H1 (cell line): ENCODE data around the gene PIGM. TPM values are rescaled to one million over a fixed set of nuclear protein-coding genes. Genes with fewer than 3 reads are reported as not detected.

Experiments used
- CTCF ChIA-PET: fragments of 300-600 bp; sonication (Branson Sonifier 250); formaldehyde crosslinking; loops from one replicate; lab custom pipeline; 2021; ENCODE audit not compliant: partially characterized antibody; lab: Charles Lee
- POLR2A ChIA-PET: fragments of 300-600 bp; sonication (Branson Sonifier 250); formaldehyde crosslinking; loops from one replicate; lab custom pipeline; 2021; ENCODE audit warnings: inconsistent platforms; ENCODE audit not compliant: partially characterized antibody; lab: Charles Lee
- DNase-seq, 2 experiments: peaks; one replicate each; pipeline versions ENCODE4 v3.0.0 to v3.0.0-alpha.2; 2010 to 2022; ENCODE audit warnings: low spot score in 2 of 2, low read depth in 1 of 2, mixed read lengths in 1 of 2
- FAIRE-seq: peaks from 2 replicates; lab custom pipeline; 2011; peaks lifted over from hg19 to GRCh38; lab: Jason Lieb, UNC
- H2AFZ ChIP-seq: 2 replicates; pipeline ENCODE4 v1.8.1; 2012; ENCODE audit warnings: low read length, inconsistent platforms
- H2AK5ac ChIP-seq: 2 replicates; pipeline ENCODE4 v1.6.1; 2013; ENCODE audit warnings: low read depth, low read length
- H2BK120ac ChIP-seq: replicated peaks from 2 replicates; pipeline ENCODE3; 2013; ENCODE audit warnings: low read depth, low read length, inconsistent platforms
- H2BK12ac ChIP-seq: 2 replicates; pipeline ENCODE4 v1.6.1; 2013; ENCODE audit warnings: low read depth, low read length
- H2BK15ac ChIP-seq: 2 replicates; pipeline ENCODE4 v1.6.1; 2013; ENCODE audit warnings: low read length
- H2BK20ac ChIP-seq: 2 replicates; pipeline ENCODE4 v1.6.1; 2013; ENCODE audit warnings: low read length
- H2BK5ac ChIP-seq: 2 replicates; pipeline ENCODE4 v1.6.1; 2013; ENCODE audit warnings: low read depth, low read length
- H3K14ac ChIP-seq: 2 replicates; pipeline ENCODE4 v1.6.1; 2013; ENCODE audit warnings: inconsistent platforms; ENCODE audit not compliant: insufficient read length
- H3K18ac ChIP-seq: 2 replicates; pipeline ENCODE4 v1.6.1; 2013; ENCODE audit warnings: low read length; ENCODE audit errors: extremely low read depth
- H3K23ac ChIP-seq: 2 replicates; pipeline ENCODE4 v1.6.1; 2013; ENCODE audit warnings: inconsistent platforms; ENCODE audit not compliant: insufficient read length
- H3K23me2 ChIP-seq: 2 replicates; pipeline ENCODE4 v1.6.1; 2013; ENCODE audit warnings: low read depth, low read length
- H3K27ac ChIP-seq: 2 replicates; pipeline ENCODE4 v1.6.1; 2011; ENCODE audit warnings: low read depth, low read length, inconsistent platforms
- H3K27me3 ChIP-seq, 4 experiments: replicated peaks in 1 of 4; 1 replicate in 1 of 4; 2 replicates in 3 of 4; pipeline versions ENCODE4 v1.6.1 to v1.8.1; 2011 to 2013; ENCODE audit warnings: low read length in 3 of 4, mild to moderate bottlenecking in 3 of 4, inconsistent platforms in 2 of 4, mixed read lengths in 2 of 4, moderate library complexity in 1 of 4; ENCODE audit not compliant: control insufficient read depth in 3 of 4, insufficient read depth in 3 of 4; ENCODE audit errors: extremely low read depth in 1 of 4
- H3K36me3 ChIP-seq, 4 experiments: 2 replicates each; pipeline versions ENCODE4 v1.6.1 to v1.8.1; 2011 to 2013; ENCODE audit warnings: mild to moderate bottlenecking in 4 of 4, low read length in 3 of 4, moderate library complexity in 2 of 4, control low read depth in 1 of 4, inconsistent platforms in 1 of 4; ENCODE audit not compliant: insufficient read depth in 4 of 4, control insufficient read depth in 2 of 4
- H3K4ac ChIP-seq: replicated peaks from 2 replicates; pipeline ENCODE3; 2013; ENCODE audit warnings: low read length, low read depth, mixed read lengths, inconsistent platforms; ENCODE audit not compliant: insufficient read length
- H3K4me1 ChIP-seq, 4 experiments: replicated peaks in 1 of 4; 1 replicate in 1 of 4; 2 replicates in 3 of 4; pipeline versions ENCODE4 v1.6.1 to v1.8.1; 2011 to 2013; ENCODE audit warnings: low read length in 3 of 4, inconsistent platforms in 2 of 4, mixed read lengths in 1 of 4; ENCODE audit not compliant: insufficient read depth in 4 of 4, control insufficient read depth in 3 of 4
- H3K4me2 ChIP-seq, 2 experiments: 2 replicates each; pipeline versions ENCODE4 v1.6.1 to v1.8.1; 2011 to 2013; ENCODE audit warnings: low read depth in 2 of 2, low read length in 2 of 2, control low read depth in 1 of 2, inconsistent platforms in 1 of 2, mild to moderate bottlenecking in 1 of 2; ENCODE audit not compliant: insufficient read depth in 1 of 2
- H3K4me3 ChIP-seq, 4 experiments: fragments of 200-600, 300-600 bp in 1 of 4; sonication (generic), shearing (Covaris generic), sonication (Bioruptor Twin) in 1 of 4; 2 replicates each; pipeline versions ENCODE4 v1.5.1 to v1.8.1; 2011 to 2016; ENCODE audit warnings: low read length in 4 of 4, low read depth in 3 of 4, control low read depth in 2 of 4, inconsistent platforms in 2 of 4, mild to moderate bottlenecking in 2 of 4, mixed read lengths in 1 of 4, moderate library complexity in 1 of 4; ENCODE audit not compliant: insufficient read depth in 2 of 4; ENCODE audit errors: extremely low read depth in 1 of 4
- H3K56ac ChIP-seq: replicated peaks from 2 replicates; pipeline ENCODE3; 2013; ENCODE audit warnings: low read depth, mild to moderate bottlenecking, mixed read lengths, low read length, inconsistent platforms; ENCODE audit not compliant: insufficient read length
- H3K79me1 ChIP-seq: 2 replicates; pipeline ENCODE4 v1.6.1; 2013; ENCODE audit warnings: low read depth, low read length, control low read depth
- H3K79me2 ChIP-seq, 2 experiments: 2 replicates each; pipeline versions ENCODE4 v1.6.1 to v1.8.1; 2012 to 2013; ENCODE audit warnings: low read length in 2 of 2, mild to moderate bottlenecking in 2 of 2, inconsistent platforms in 1 of 2; ENCODE audit not compliant: insufficient read depth in 2 of 2, control insufficient read depth in 1 of 2
- H3K9ac ChIP-seq, 4 experiments: replicated peaks in 1 of 4; 1 replicate in 1 of 4; 2 replicates in 3 of 4; pipeline versions ENCODE4 v1.6.1 to v1.8.1; 2011 to 2013; ENCODE audit warnings: low read depth in 3 of 4, low read length in 3 of 4, control low read depth in 2 of 4, mild to moderate bottlenecking in 2 of 4, moderate library complexity in 2 of 4, inconsistent platforms in 1 of 4; ENCODE audit errors: extremely low read depth in 1 of 4
- H3K9me3 ChIP-seq, 2 experiments: 2 replicates each; pipeline versions ENCODE4 v1.6.1 to v1.8.1; 2012 to 2013; ENCODE audit warnings: mild to moderate bottlenecking in 2 of 2, moderate library complexity in 2 of 2, control low read depth in 1 of 2, inconsistent platforms in 1 of 2, low read depth in 1 of 2, low read length in 1 of 2, mixed read lengths in 1 of 2; ENCODE audit not compliant: insufficient read depth in 2 of 2
- H4K20me1 ChIP-seq, 2 experiments: replicated peaks in 1 of 2; 2 replicates each; pipeline versions ENCODE3 to v1.8.1; 2011 to 2013; ENCODE audit warnings: inconsistent platforms in 2 of 2, low read length in 2 of 2, mild to moderate bottlenecking in 1 of 2; ENCODE audit not compliant: insufficient read depth in 2 of 2, control insufficient read depth in 1 of 2
- H4K5ac ChIP-seq: 2 replicates; pipeline ENCODE4 v1.6.1; 2013; ENCODE audit warnings: low read length, low read depth, mixed read lengths, inconsistent platforms; ENCODE audit not compliant: insufficient read length
- H4K8ac ChIP-seq: 2 replicates; pipeline ENCODE4 v1.8.0; 2013; ENCODE audit warnings: mild to moderate bottlenecking, moderate library complexity, low read length, inconsistent platforms; ENCODE audit not compliant: insufficient read depth; ENCODE audit errors: extremely low read depth
- H4K91ac ChIP-seq: replicated peaks from 2 replicates; pipeline ENCODE3; 2013; ENCODE audit warnings: low read length, mixed read lengths, inconsistent platforms; ENCODE audit not compliant: insufficient read length
- ASH2L ChIP-seq: fragments of 200-600, 300-600 bp; sonication (generic); IDR thresholded peaks from one replicate; pipeline ENCODE4 v1.7.1; 2017; ENCODE audit warnings: low read length
- CTBP2 ChIP-seq: IDR thresholded peaks from 2 replicates; pipeline ENCODE4 v1.7.0; 2011; ENCODE audit warnings: borderline replicate concordance, mild to moderate bottlenecking, moderate library complexity, mixed read lengths, low read length; ENCODE audit not compliant: insufficient read depth, insufficient read length
- HDAC6 ChIP-seq: IDR thresholded peaks from one replicate; pipeline ENCODE4 v1.7.1; 2012; ENCODE audit warnings: low read depth, mild to moderate bottlenecking, inconsistent platforms, low read length, moderate library complexity
- MAX ChIP-seq: IDR thresholded peaks from 2 replicates; pipeline ENCODE4 v1.6.1; 2012; ENCODE audit warnings: inconsistent platforms
- NANOG ChIP-seq: IDR thresholded peaks from 2 replicates; pipeline ENCODE4 v1.6.1; 2011; ENCODE audit warnings: low read length, low read depth, mild to moderate bottlenecking, inconsistent platforms; ENCODE audit not compliant: insufficient read depth, poor library complexity, severe bottlenecking
- RBBP5 ChIP-seq: IDR thresholded peaks from 2 replicates; pipeline ENCODE4 v1.7.1; 2012; ENCODE audit warnings: low read depth, mild to moderate bottlenecking, inconsistent platforms, low read length, moderate library complexity, borderline replicate concordance
- SIRT6 ChIP-seq: IDR thresholded peaks from one replicate; pipeline ENCODE4 v1.7.1; 2012; ENCODE audit warnings: low read length, inconsistent platforms
- SUZ12 ChIP-seq: fragments of 200-600 bp; sonication (generic); IDR thresholded peaks from 2 replicates; pipeline ENCODE4 v1.6.1; 2012; ENCODE audit warnings: mild to moderate bottlenecking, inconsistent platforms, low read length, moderate library complexity, mixed read lengths
- TAF7 ChIP-seq: optimal IDR thresholded peaks from 2 replicates; pipeline ENCODE3; 2011; ENCODE audit warnings: low read depth, mild to moderate bottlenecking, inconsistent platforms, low read length, moderate library complexity, borderline replicate concordance
- polyA plus RNA-seq, 7 experiments: library from polyadenylated mRNA; depleted of rRNA in 3 of 7; stranded (reverse) in 5 of 7; unstranded in 2 of 7; fragments of >200 nt in 5 of 7; fragments of 200-250 nt in 2 of 7; gene quantifications; 1 replicate in 5 of 7; 2 replicates in 1 of 7; 4 replicates in 1 of 7; pipeline versions ENCODE4 v1.2.1 to v1.2.3, GENCODE V29; 2011 to 2013; ENCODE audit warnings: missing spikeins in 2 of 7, mixed read lengths in 2 of 7
- total RNA-seq: library from RNA; stranded (reverse); fragmentation: NEBNext Ultra II Directional; extraction: Animal tissue kit (Norgen Biotek cat#: 25700); gene quantifications from 2 replicates; pipeline ENCODE4 v1.2.1, GENCODE V29; 2021

Gene PIGM
- total and polyA plus RNA-seq, 2 of the 8 experiments (the other 6 are each of a cell fraction or from before 2014, with no cell fraction given): 5.4 to 6.0 TPM

- H3K27me3 ChIP-seq: no peaks in the 10 kb centered on the region; a peak in 1 of 7 replicates
- no peaks in the 10 kb centered on the region for H3K79me2 ChIP-seq
- H3K36me3 ChIP-seq: no peaks in the 10 kb centered on the region
- no peaks in the 10 kb centered on the region for H3K4me1 ChIP-seq
- H2AFZ ChIP-seq: no peak overlapping the region
- CTCF ChIA-PET: interaction anchor here (1.0 kb wide), 2 partner anchors 9 to 61 kb away, joined by 3 to 5 read pairs; no protein-coding TSS in a partner anchor
- no peaks in the 10 kb centered on the region for H4K20me1 ChIP-seq
- no peak overlapping the region for H3K9ac ChIP-seq
- no peak overlapping the region for H3K23ac ChIP-seq
- H3K14ac ChIP-seq: no peak overlapping the region
- H3K4me2 ChIP-seq: no peak overlapping the region
- POLR2A ChIA-PET: no interaction called here
- H3K18ac ChIP-seq: no peak overlapping the region
- peak in 1 of 2 experiments; percentile 22 for DNase-seq
- H3K23me2 ChIP-seq: no peaks in the 10 kb centered on the region
- H3K4me3 ChIP-seq: no peak overlapping the region
- no peak overlapping the region for H3K4ac ChIP-seq
- no peak for FAIRE-seq
- no peak overlapping the region for H4K91ac ChIP-seq
- H2AK5ac ChIP-seq: no peak overlapping the region
- no peaks in the 10 kb centered on the region for H3K9me3 ChIP-seq
- H2BK120ac ChIP-seq: no peak overlapping the region
- H2BK15ac ChIP-seq: no peak overlapping the region
- H2BK5ac ChIP-seq: no peak overlapping the region
- H2BK12ac ChIP-seq: no peak overlapping the region
- no peak overlapping the region for H2BK20ac ChIP-seq
- no peak overlapping the region for H4K8ac ChIP-seq
- TF ChIP-seq TAF7 (no peak), SIRT6 (no peak), SUZ12 (no peak), MAX (no peak), ASH2L (no peak), NANOG (no peak), RBBP5 (no peak), CTBP2 (no peak), HDAC6 (no peak)
- TF ChIP-seq, all 59 proteins: peak for 0
- no peak overlapping the region for H4K5ac ChIP-seq
- H3K79me1 ChIP-seq: no peaks in the 10 kb centered on the region
- no peak overlapping the region for H3K27ac ChIP-seq
- no peak overlapping the region for H3K56ac ChIP-seq
These were observed 35.1 kb downstream of the PIGM start for GRCh38 chr1:159996653-159997052.
